GM13976 (cell line): ENCODE results near the gene AFF2.

Experiments
- DNase-seq: peaks from one replicate; pipeline ENCODE4 v3.0.0; 2012; ENCODE audit warnings: low spot score
- CTCF ChIP-seq: IDR thresholded peaks from 2 replicates; pipeline ENCODE4 v1.5.1; 2012; ENCODE audit warnings: borderline replicate concordance, mild to moderate bottlenecking; ENCODE audit not compliant: insufficient read depth; ENCODE audit errors: extremely low read depth, missing control alignments, control extremely low read depth
- in situ Hi-C: fragments of 300-500 bp; cut with MboI; formaldehyde crosslinking; loops from one replicate; pipeline ENCODE4 v1.12.0; 2022; ENCODE audit warnings: low sequenced_read_pairs, mixed read lengths, inconsistent platforms; ENCODE audit not compliant: unreplicated experiment

The AFF2 gene

GRCh38 chrX:148534291-148534690, 33.9 kb downstream of the AFF2 start:
- no peak for DNase-seq
- no peak for TF ChIP-seq CTCF
- in situ Hi-C loops: no loop called here

- TF ChIP-seq CTCF: no peak
- DNase-seq: no peak
- in situ Hi-C loops: no loop called here
Measured at GRCh38 chrX:148535639-148536038, 35.2 kb downstream of the AFF2 start.

GRCh38 chrX:148536961-148537360, 36.5 kb downstream of the AFF2 start:
- in situ Hi-C loops: no loop called here
- DNase-seq: no peak
- TF ChIP-seq CTCF: no peak

- TF ChIP-seq CTCF: no peak
- in situ Hi-C loops: no loop called here
- no peak for DNase-seq
Measured at GRCh38 chrX:148537556-148538182, 37.3 kb downstream of the AFF2 start.

GRCh38 chrX:148538582-148538981, 38.2 kb downstream of the AFF2 start:
- no peak for DNase-seq
- TF ChIP-seq CTCF: no peak
- in situ Hi-C loops: no loop called here

GRCh38 chrX:148540114-148540513, 39.7 kb downstream of the AFF2 start:
- DNase-seq: no peak
- no peak for TF ChIP-seq CTCF
- in situ Hi-C loops: no loop called here
